Measurements from ENCODE around the gene TPCN1. TPM values are rescaled to one million over a fixed set of nuclear protein-coding genes. Genes with fewer than 3 reads are reported as not detected.

TPCN1 gene
- total and polyA plus RNA-seq, 2 experiments from 2014 or later, result 14.4 to 16.2 TPM

DNA sequence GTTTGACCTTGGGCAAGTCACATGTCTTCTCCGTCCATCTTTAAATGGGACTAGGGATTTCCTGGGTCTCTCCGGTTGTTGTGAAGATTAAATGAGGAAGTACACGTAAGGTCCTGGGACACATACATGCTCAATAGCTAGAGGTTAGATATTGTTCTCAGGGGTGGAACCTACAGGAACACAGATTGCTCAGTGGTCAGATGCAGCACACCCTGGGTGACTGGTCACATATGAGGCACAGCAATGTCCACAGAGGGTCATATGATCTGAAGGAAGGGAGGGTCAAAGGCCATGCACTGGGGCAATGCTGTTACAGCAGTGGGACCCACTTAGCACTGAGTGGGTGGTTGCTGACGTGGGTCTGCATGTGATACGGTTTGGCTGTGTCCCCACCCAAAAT is 125.1 kb downstream of the TPCN1 start (continued):
- TF ChIP-seq, protein P1, sequence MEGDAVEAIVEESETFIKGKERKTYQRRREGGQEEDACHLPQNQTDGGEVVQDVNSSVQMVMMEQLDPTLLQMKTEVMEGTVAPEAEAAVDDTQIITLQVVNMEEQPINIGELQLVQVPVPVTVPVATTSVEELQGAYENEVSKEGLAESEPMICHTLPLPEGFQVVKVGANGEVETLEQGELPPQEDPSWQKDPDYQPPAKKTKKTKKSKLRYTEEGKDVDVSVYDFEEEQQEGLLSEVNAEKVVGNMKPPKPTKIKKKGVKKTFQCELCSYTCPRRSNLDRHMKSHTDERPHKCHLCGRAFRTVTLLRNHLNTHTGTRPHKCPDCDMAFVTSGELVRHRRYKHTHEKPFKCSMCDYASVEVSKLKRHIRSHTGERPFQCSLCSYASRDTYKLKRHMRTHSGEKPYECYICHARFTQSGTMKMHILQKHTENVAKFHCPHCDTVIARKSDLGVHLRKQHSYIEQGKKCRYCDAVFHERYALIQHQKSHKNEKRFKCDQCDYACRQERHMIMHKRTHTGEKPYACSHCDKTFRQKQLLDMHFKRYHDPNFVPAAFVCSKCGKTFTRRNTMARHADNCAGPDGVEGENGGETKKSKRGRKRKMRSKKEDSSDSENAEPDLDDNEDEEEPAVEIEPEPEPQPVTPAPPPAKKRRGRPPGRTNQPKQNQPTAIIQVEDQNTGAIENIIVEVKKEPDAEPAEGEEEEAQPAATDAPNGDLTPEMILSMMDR (conservative IDR thresholded peaks at IDR 0.05; ENCODE audit: low read depth in 2 of 2), result no peak
- no peak for TF ChIP-seq POLR2AphosphoS5 (IDR thresholded peaks at IDR 0.05; ENCODE audit: low read depth)
- TF ChIP-seq, protein P2, sequence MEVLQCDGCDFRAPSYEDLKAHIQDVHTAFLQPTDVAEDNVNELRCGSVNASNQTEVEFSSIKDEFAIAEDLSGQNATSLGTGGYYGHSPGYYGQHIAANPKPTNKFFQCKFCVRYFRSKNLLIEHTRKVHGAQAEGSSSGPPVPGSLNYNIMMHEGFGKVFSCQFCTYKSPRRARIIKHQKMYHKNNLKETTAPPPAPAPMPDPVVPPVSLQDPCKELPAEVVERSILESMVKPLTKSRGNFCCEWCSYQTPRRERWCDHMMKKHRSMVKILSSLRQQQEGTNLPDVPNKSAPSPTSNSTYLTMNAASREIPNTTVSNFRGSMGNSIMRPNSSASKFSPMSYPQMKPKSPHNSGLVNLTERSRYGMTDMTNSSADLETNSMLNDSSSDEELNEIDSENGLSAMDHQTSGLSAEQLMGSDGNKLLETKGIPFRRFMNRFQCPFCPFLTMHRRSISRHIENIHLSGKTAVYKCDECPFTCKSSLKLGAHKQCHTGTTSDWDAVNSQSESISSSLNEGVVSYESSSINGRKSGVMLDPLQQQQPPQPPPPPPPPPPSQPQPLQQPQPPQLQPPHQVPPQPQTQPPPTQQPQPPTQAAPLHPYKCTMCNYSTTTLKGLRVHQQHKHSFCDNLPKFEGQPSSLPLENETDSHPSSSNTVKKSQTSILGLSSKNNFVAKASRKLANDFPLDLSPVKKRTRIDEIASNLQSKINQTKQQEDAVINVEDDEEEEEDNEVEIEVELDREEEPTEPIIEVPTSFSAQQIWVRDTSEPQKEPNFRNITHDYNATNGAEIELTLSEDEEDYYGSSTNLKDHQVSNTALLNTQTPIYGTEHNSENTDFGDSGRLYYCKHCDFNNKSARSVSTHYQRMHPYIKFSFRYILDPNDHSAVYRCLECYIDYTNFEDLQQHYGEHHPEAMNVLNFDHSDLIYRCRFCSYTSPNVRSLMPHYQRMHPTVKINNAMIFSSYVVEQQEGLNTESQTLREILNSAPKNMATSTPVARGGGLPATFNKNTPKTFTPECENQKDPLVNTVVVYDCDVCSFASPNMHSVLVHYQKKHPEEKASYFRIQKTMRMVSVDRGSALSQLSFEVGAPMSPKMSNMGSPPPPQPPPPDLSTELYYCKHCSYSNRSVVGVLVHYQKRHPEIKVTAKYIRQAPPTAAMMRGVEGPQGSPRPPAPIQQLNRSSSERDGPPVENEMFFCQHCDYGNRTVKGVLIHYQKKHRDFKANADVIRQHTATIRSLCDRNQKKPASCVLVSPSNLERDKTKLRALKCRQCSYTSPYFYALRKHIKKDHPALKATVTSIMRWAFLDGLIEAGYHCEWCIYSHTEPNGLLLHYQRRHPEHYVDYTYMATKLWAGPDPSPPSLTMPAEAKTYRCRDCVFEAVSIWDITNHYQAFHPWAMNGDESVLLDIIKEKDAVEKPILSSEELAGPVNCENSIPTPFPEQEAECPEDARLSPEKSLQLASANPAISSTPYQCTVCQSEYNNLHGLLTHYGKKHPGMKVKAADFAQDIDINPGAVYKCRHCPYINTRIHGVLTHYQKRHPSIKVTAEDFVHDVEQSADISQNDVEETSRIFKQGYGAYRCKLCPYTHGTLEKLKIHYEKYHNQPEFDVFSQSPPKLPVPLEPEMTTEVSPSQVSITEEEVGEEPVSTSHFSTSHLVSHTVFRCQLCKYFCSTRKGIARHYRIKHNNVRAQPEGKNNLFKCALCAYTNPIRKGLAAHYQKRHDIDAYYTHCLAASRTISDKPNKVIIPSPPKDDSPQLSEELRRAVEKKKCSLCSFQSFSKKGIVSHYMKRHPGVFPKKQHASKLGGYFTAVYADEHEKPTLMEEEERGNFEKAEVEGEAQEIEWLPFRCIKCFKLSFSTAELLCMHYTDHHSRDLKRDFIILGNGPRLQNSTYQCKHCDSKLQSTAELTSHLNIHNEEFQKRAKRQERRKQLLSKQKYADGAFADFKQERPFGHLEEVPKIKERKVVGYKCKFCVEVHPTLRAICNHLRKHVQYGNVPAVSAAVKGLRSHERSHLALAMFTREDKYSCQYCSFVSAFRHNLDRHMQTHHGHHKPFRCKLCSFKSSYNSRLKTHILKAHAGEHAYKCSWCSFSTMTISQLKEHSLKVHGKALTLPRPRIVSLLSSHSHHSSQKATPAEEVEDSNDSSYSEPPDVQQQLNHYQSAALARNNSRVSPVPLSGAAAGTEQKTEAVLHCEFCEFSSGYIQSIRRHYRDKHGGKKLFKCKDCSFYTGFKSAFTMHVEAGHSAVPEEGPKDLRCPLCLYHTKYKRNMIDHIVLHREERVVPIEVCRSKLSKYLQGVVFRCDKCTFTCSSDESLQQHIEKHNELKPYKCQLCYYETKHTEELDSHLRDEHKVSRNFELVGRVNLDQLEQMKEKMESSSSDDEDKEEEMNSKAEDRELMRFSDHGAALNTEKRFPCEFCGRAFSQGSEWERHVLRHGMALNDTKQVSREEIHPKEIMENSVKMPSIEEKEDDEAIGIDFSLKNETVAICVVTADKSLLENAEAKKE (CRISPR knock-in tag; IDR thresholded peaks at IDR 0.05), result no peak

DNA sequence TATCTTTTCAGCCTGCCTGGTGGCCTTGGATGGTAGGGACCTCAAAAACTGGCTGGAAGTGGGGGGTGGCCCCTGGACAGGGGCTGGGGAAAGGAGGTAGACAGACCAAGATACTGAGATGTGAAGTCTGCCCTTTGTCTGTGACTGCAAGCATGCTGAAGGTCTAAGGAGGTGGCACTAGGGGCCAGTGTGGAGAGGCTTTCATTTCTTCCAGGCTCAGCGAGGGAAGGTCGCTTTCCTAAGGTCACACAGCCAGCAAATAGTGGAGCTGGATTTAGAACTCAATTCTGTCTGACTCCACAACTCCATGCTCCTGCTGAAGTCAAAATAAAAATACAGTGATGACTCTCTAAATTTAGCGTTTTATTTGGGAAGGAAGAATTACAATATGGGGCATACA is 125.8 kb downstream of the TPCN1 start:
- Mint-ChIP-seq H3K4me1 (peaks cover 6% of the 10 kb centered on the region; the same call in 2 of the 3 replicates), H3K9me3 (no peaks in the 10 kb centered on the region; the same call in 2 of the 3 replicates), H3K27me3 (ENCODE audit: insufficient read depth, low read depth, poor library complexity) (peaks cover 2% of the 10 kb centered on the region)

More for the DNA sequence above, 125.8 kb downstream of the TPCN1 start:
- Histone ChIP-seq H3K27ac (ENCODE audit: low read depth) (no peak overlapping the region), H3K27me3 (ENCODE audit: insufficient read depth) (no peaks in the 10 kb centered on the region), H3F3A (replicated peaks; ENCODE audit: low read depth) (no peaks in the 10 kb centered on the region), H3K4me1 (ENCODE audit: insufficient read depth) (0 out of 2 replicates have a peak, but pooled peaks cover 5% of the 10 kb centered on the region), H4K20me1 (replicated peaks; ENCODE audit: insufficient read depth) (no peaks in the 10 kb centered on the region), H3K4me2 (no peak overlapping the region), H2AFZ (no peak overlapping the region), H3K9me2 (ENCODE audit: insufficient read depth) (no peaks in the 10 kb centered on the region), H3K4me3 (no peak overlapping the region), H3K36me3 (ENCODE audit: insufficient read depth) (no peaks in the 10 kb centered on the region), H3K79me2 (replicated peaks; ENCODE audit: insufficient read depth) (no peaks in the 10 kb centered on the region)
- no peak for DNase-seq (ENCODE audit: low spot score)
- no peak overlapping the region for H3K27ac Mint-ChIP-seq
- ATAC-seq, result peak; percentile 54
- H3K36me3 Mint-ChIP-seq (ENCODE audit: low read depth), result no peaks in the 10 kb centered on the region
- TF ChIP-seq EZH2phosphoT487 (IDR thresholded peaks at IDR 0.05; ENCODE audit: unreplicated experiment), result no peak
- TF ChIP-seq, protein P1 (conservative IDR thresholded peaks at IDR 0.05; ENCODE audit: low read depth in 2 of 2), result peak; percentile 34 to 37
- TF ChIP-seq JUNB (IDR thresholded peaks at IDR 0.05; ENCODE audit: unreplicated experiment), result no peak
- TF ChIP-seq, protein P3, sequence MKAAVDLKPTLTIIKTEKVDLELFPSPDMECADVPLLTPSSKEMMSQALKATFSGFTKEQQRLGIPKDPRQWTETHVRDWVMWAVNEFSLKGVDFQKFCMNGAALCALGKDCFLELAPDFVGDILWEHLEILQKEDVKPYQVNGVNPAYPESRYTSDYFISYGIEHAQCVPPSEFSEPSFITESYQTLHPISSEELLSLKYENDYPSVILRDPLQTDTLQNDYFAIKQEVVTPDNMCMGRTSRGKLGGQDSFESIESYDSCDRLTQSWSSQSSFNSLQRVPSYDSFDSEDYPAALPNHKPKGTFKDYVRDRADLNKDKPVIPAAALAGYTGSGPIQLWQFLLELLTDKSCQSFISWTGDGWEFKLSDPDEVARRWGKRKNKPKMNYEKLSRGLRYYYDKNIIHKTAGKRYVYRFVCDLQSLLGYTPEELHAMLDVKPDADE (IDR thresholded peaks at IDR 0.05), result no peak
- TF ChIP-seq ZNF331 (CRISPR knock-in tag; IDR thresholded peaks at IDR 0.05; ENCODE audit: low read depth), result no peak
- TF ChIP-seq CREB1 (CRISPR knock-in tag; IDR thresholded peaks at IDR 0.05; ENCODE audit: low read depth), result no peak
- no peak for TF ChIP-seq ZNF114 (CRISPR knock-in tag; IDR thresholded peaks at IDR 0.05)
- no peak for TF ChIP-seq POLR2AphosphoS5 (IDR thresholded peaks at IDR 0.05; ENCODE audit: low read depth)
- H3K4me3 Mint-ChIP-seq, result no peak overlapping the region
